IMR-90 (cell line): ENCODE data around the gene CTPS1. TPM values are rescaled to one million over a fixed set of nuclear protein-coding genes. Genes with fewer than 3 reads are reported as not detected.

Experiments used
- ATAC-seq: fragments of 200-7000 bp; cut with Tn5 transposase; 2 replicates; pipeline ENCODE4 v1.9.1; 2020; ENCODE audit warnings: low read depth, mild to moderate bottlenecking, moderate library complexity
- BruUV-seq: library from RNA; stranded (reverse); fragments of 400-500 nt; replicated peaks from 2 replicates; lab custom pipeline; 2021; lab: Mats Ljungman, UMichigan
- CTCF ChIA-PET: fragments of 300-600 bp; formaldehyde crosslinking; extraction: SDS; loops from one replicate; lab custom pipeline; 2021; ENCODE audit warnings: antibody characterized with exemption; lab: Yijun Ruan, JAX
- POLR2A ChIA-PET: fragments of 300-600 bp; sonication (Branson Sonifier 250); formaldehyde crosslinking; loops from one replicate; lab custom pipeline; 2022; ENCODE audit warnings: antibody characterized with exemption; ENCODE audit not compliant: unreplicated experiment; lab: Charles Lee
- DNase-seq: peaks from one replicate; pipeline ENCODE4 v3.0.0; 2013
- H2AFZ ChIP-seq: replicated peaks from 2 replicates; pipeline ENCODE3; 2013; ENCODE audit warnings: low read length, mild to moderate bottlenecking; ENCODE audit not compliant: poor library complexity
- H2AK5ac ChIP-seq: 2 replicates; pipeline ENCODE4 v1.6.1; 2013; ENCODE audit warnings: low read depth, low read length, inconsistent platforms
- H2AK9ac ChIP-seq: replicated peaks from 2 replicates; pipeline ENCODE3; 2013; ENCODE audit warnings: mild to moderate bottlenecking, low read depth, low read length, moderate library complexity; ENCODE audit not compliant: poor library complexity
- H2BK120ac ChIP-seq: 2 replicates; pipeline ENCODE4 v1.6.1; 2013; ENCODE audit warnings: low read depth, low read length, inconsistent platforms
- H2BK15ac ChIP-seq: 3 replicates; pipeline ENCODE4 v1.6.1; 2013; ENCODE audit warnings: low read depth, low read length, inconsistent platforms
- H2BK20ac ChIP-seq: 2 replicates; pipeline ENCODE4 v1.6.1; 2013; ENCODE audit warnings: low read depth, mild to moderate bottlenecking, inconsistent platforms, low read length, moderate library complexity
- H2BK5ac ChIP-seq: 2 replicates; pipeline ENCODE4 v1.6.1; 2013; ENCODE audit warnings: mild to moderate bottlenecking, low read depth, low read length, inconsistent platforms; ENCODE audit not compliant: poor library complexity, severe bottlenecking
- H3K14ac ChIP-seq: replicated peaks from 2 replicates; pipeline ENCODE4 v1.6.1; 2013; ENCODE audit warnings: low read depth, low read length, inconsistent platforms
- H3K18ac ChIP-seq: 2 replicates; pipeline ENCODE4 v1.6.1; 2013; ENCODE audit warnings: low read depth, low read length, control low read depth
- H3K23ac ChIP-seq: 2 replicates; pipeline ENCODE4 v1.6.1; 2013; ENCODE audit warnings: low read depth, low read length, inconsistent platforms
- H3K27ac ChIP-seq: 2 replicates; pipeline ENCODE4 v1.5.1; 2013; ENCODE audit warnings: mild to moderate bottlenecking, control low read depth, low read length; ENCODE audit not compliant: insufficient read depth
- H3K27me3 ChIP-seq: 2 replicates; pipeline ENCODE4 v1.6.1; 2013; ENCODE audit warnings: low read length; ENCODE audit not compliant: control insufficient read depth, insufficient read depth
- H3K36me3 ChIP-seq: 2 replicates; pipeline ENCODE4 v1.6.1; 2013; ENCODE audit warnings: low read length, mixed read lengths; ENCODE audit not compliant: control insufficient read depth, insufficient read depth
- H3K4ac ChIP-seq: 2 replicates; pipeline ENCODE4 v1.6.1; 2013; ENCODE audit warnings: low read depth, low read length, inconsistent platforms
- H3K4me1 ChIP-seq: 2 replicates; pipeline ENCODE4 v1.6.1; 2013; ENCODE audit warnings: low read length, mixed read lengths; ENCODE audit not compliant: control insufficient read depth, insufficient read depth
- H3K4me2 ChIP-seq: 2 replicates; pipeline ENCODE4 v1.6.1; 2013; ENCODE audit warnings: low read depth, mild to moderate bottlenecking, control low read depth, low read length, moderate library complexity
- H3K4me3 ChIP-seq: 2 replicates; pipeline ENCODE4 v1.5.1; 2013; ENCODE audit warnings: low read depth, mild to moderate bottlenecking, control low read depth, low read length, moderate library complexity; ENCODE audit not compliant: insufficient read depth
- H3K56ac ChIP-seq: 2 replicates; pipeline ENCODE4 v1.6.1; 2013; ENCODE audit warnings: low read length, inconsistent platforms; ENCODE audit not compliant: insufficient read depth; ENCODE audit errors: extremely low read depth
- H3K79me1 ChIP-seq, 2 experiments: 2 replicates each; pipeline ENCODE4 v1.6.1; 2013; ENCODE audit warnings: low read length in 2 of 2, inconsistent platforms in 1 of 2, low read depth in 1 of 2
- H3K9ac ChIP-seq: 2 replicates; pipeline ENCODE4 v1.6.1; 2013; ENCODE audit warnings: low read depth, low read length, control low read depth
- H3K9me1 ChIP-seq: 2 replicates; pipeline ENCODE4 v1.6.1; 2013; ENCODE audit warnings: low read length, inconsistent platforms; ENCODE audit not compliant: insufficient read depth
- H3K9me3 ChIP-seq: 2 replicates; pipeline ENCODE4 v1.6.1; 2013; ENCODE audit warnings: low read length; ENCODE audit not compliant: control insufficient read depth, insufficient read depth
- H4K20me1 ChIP-seq: 2 replicates; pipeline ENCODE4 v1.6.1; 2013; ENCODE audit warnings: low read length, inconsistent platforms; ENCODE audit not compliant: insufficient read depth
- H4K5ac ChIP-seq: 2 replicates; pipeline ENCODE4 v1.6.1; 2013; ENCODE audit warnings: mild to moderate bottlenecking, low read depth, low read length, control low read depth
- H4K8ac ChIP-seq, 2 experiments: 2 replicates each; pipeline ENCODE4 v1.6.1; 2013; ENCODE audit warnings: low read depth in 2 of 2, low read length in 2 of 2, control low read depth in 1 of 2, inconsistent platforms in 1 of 2
- H4K91ac ChIP-seq: 2 replicates; pipeline ENCODE4 v1.6.1; 2013; ENCODE audit warnings: low read depth, low read length, inconsistent platforms; ENCODE audit not compliant: insufficient read depth
- CHD1 ChIP-seq: IDR thresholded peaks from 2 replicates; pipeline ENCODE4 v1.6.1; 2012; ENCODE audit warnings: low read depth, low read length, improper control_type of control experiment
- POLR2A ChIP-seq: IDR thresholded peaks from 2 replicates; pipeline ENCODE4 v1.6.1; 2012; ENCODE audit warnings: mild to moderate bottlenecking, low read depth, low read length
- RAD21 ChIP-seq: IDR thresholded peaks from 2 replicates; pipeline ENCODE4 v1.6.1; 2012; ENCODE audit warnings: low read length, improper control_type of control experiment
- SMC3 ChIP-seq: fragments of 150-350 bp; IDR thresholded peaks from 2 replicates; pipeline ENCODE4 v1.6.1; 2016; ENCODE audit warnings: low read depth, mild to moderate bottlenecking, antibody characterized with exemption, low read length, moderate library complexity
- WGBS, 2 experiments: methylation state at CpG; one replicate each; pipeline versions ENCODE4 v1.1.5 to v1.1.7; 2013; ENCODE audit warnings: missing lambda C conversion rate in 2 of 2; ENCODE audit not compliant: insufficient read length in 1 of 2; ENCODE audit errors: extremely low coverage in 2 of 2; 5-methylcytosine and 5-hydroxymethylcytosine counted together
- dilution Hi-C: fragments of 300-500 bp; cut with HindIII; formaldehyde crosslinking; loops from one replicate; pipeline ENCODE4 v1.14.3; 2018; ENCODE audit warnings: low sequenced_read_pairs; ENCODE audit not compliant: unreplicated experiment
- in situ Hi-C: fragments of 300-500 bp; cut with MboI; formaldehyde crosslinking; loops from 3 replicates; pipeline ENCODE4 v1.14.3; 2019; ENCODE audit warnings: low sequenced_read_pairs, inconsistent platforms, mixed read lengths
- intact Hi-C: fragments of 100-400 bp; cut with micrococcal nuclease; formaldehyde crosslinking; loops from 2 replicates; pipeline ENCODE4 v1.10.0; 2022
- polyA plus RNA-seq, 3 experiments: library from polyadenylated mRNA; depleted of rRNA; stranded (reverse); fragments of >200 nt; gene quantifications; 2 replicates each; pipeline ENCODE4 v1.2.3, GENCODE V29; 2012; ENCODE audit warnings: low replicate concordance in 1 of 3
- total RNA-seq: library from RNA; depleted of rRNA; stranded (reverse); fragments of >200 nt; gene quantifications from 2 replicates; pipeline ENCODE4 v1.2.3, GENCODE V29; 2012
- TF ChIP-seq, protein P1 (sequence below): conservative IDR thresholded peaks from 2 replicates; pipeline ENCODE4 v1.5.1; 2012; ENCODE audit warnings: mild to moderate bottlenecking, low read depth, low read length, improper control_type of control experiment

The CTPS1 gene
- total and polyA plus RNA-seq, 2 of the 4 experiments (the other 2 are of a cell fraction): 40.4 to 41.0 TPM

DNA sequence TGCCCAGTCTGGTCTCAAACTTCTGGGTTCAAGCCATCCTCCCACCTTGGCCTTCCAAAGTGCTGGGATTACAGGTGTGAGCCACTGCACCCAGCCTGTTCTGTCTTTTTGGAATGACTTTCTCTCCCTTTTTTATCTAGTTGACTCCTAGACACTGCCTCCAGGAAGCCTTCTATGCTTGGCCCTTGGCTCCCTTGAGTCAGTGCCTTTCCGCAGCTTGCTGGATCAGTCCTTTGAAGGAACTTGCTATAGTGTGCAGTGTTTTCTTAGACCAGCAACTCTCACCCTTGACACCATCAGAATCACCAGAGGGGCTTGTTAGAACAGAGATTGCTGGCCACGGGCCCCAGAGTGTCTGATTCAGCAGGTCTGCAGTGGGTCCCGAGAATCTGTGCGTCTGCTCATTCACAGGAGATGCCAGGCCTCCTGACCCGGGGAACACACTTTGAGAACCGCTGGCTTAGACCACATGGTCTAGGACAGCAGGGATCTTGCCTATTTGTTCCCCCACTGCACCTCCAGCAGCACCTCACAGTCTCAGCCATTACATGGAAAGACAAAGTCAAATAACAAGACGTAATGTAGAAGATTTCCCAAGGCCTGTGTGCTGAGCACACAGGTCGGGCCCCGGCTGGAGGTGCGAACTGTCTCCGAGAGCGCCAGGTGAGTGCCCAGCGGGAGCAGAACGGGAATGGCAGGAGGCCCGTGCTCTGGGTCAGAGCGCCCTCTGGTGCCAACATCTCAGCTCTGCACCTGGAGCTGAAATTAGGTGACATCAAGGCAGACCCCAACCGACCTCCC, 27.4 kb upstream of the CTPS1 start:
- no TSS peak for BruUV-seq

More for the DNA sequence above, 27.4 kb upstream of the CTPS1 start:
- DNase-seq: peak; percentile 29
- peak overlapping the region; percentile 76; the same call in 1 of the 2 replicates for H2AK5ac ChIP-seq
- H3K27ac ChIP-seq: no peak overlapping the region
- H3K4me2 ChIP-seq: peak overlapping the region; percentile 52
- no peak overlapping the region for H3K4ac ChIP-seq
- H4K8ac ChIP-seq: no peak overlapping the region
- H4K5ac ChIP-seq: no peak overlapping the region
- H2AK9ac ChIP-seq: peak overlapping the region; percentile 77
- ChIA-PET POLR2A (no interaction called here), CTCF (interaction anchor here (0.6 to 3.9 kb wide), 20 partner anchors 8 to 419 kb away, joined by 3 to 30 read pairs (median 3); partner anchors contain the start of gene CITED4)
- no peak overlapping the region for H3K23ac ChIP-seq
- dilution Hi-C loops: no loop called here
- intact Hi-C loops: loop anchor here (1.0 to 5.0 kb wide), 3 partner anchors 104 to 339 kb away; no protein-coding TSS in a partner anchor
- TF ChIP-seq POLR2A (0 out of 2 replicates have a peak, but pooled peaks have one; percentile 35), CHD1 (no peak), SMC3 (peak; percentile 91), RAD21 (peak; percentile 97)
- TF ChIP-seq, protein P1, sequence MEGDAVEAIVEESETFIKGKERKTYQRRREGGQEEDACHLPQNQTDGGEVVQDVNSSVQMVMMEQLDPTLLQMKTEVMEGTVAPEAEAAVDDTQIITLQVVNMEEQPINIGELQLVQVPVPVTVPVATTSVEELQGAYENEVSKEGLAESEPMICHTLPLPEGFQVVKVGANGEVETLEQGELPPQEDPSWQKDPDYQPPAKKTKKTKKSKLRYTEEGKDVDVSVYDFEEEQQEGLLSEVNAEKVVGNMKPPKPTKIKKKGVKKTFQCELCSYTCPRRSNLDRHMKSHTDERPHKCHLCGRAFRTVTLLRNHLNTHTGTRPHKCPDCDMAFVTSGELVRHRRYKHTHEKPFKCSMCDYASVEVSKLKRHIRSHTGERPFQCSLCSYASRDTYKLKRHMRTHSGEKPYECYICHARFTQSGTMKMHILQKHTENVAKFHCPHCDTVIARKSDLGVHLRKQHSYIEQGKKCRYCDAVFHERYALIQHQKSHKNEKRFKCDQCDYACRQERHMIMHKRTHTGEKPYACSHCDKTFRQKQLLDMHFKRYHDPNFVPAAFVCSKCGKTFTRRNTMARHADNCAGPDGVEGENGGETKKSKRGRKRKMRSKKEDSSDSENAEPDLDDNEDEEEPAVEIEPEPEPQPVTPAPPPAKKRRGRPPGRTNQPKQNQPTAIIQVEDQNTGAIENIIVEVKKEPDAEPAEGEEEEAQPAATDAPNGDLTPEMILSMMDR: peak; percentile 90
- H3K27me3 ChIP-seq: no peaks in the 10 kb centered on the region
- H3K4me3 ChIP-seq: no peak overlapping the region
- peaks cover 2% of the 10 kb centered on the region for H3K4me1 ChIP-seq
- peak overlapping the region; percentile 80; the same call in 1 of the 2 replicates for H2BK120ac ChIP-seq
- no peak overlapping the region for H3K14ac ChIP-seq
- no peaks in the 10 kb centered on the region for H3K79me1 ChIP-seq
- 0 out of 2 replicates have a peak, but pooled peaks cover 4% of the 10 kb centered on the region for H3K9me1 ChIP-seq
- peak overlapping the region; percentile 79 for H2AFZ ChIP-seq
- no peaks in the 10 kb centered on the region for H3K36me3 ChIP-seq
- H3K9me3 ChIP-seq: no peaks in the 10 kb centered on the region
- 23% methylated on average over 15 of the region's 17 CpGs; no CpG with 5 or more reads in 1 of the 2 experiments for WGBS, 2 experiments
- H2BK15ac ChIP-seq: peak overlapping the region; percentile 51; the same call in 2 of the 3 replicates
- H3K9ac ChIP-seq: no peak overlapping the region
- H2BK20ac ChIP-seq: peak overlapping the region; percentile 89; the same call in 1 of the 2 replicates
- ATAC-seq: peak; percentile 83
- no peaks in the 10 kb centered on the region for H4K20me1 ChIP-seq
- no peak overlapping the region for H4K91ac ChIP-seq
- H2BK5ac ChIP-seq: no peak overlapping the region
- H3K18ac ChIP-seq: no peak overlapping the region
- no peak overlapping the region for H3K56ac ChIP-seq
- in situ Hi-C loops: loop anchor here (5.0 to 25.0 kb wide), 2 partner anchors 105 to 315 kb away; no protein-coding TSS in a partner anchor
